GM13977 (cell line): ENCODE results near the gene HDLBP.

Experiments
- DNase-seq: peaks from one replicate; pipeline ENCODE4 v3.0.0; 2012; ENCODE audit warnings: low spot score
- CTCF ChIP-seq: IDR thresholded peaks from 2 replicates; pipeline ENCODE4 v1.5.1; 2012; ENCODE audit warnings: mild to moderate bottlenecking, control low read depth; ENCODE audit not compliant: insufficient read depth; ENCODE audit errors: extremely low read depth, missing control alignments
- in situ Hi-C: fragments of 300-500 bp; cut with MboI; formaldehyde crosslinking; loops from one replicate; pipeline ENCODE4 v1.12.0; 2022; ENCODE audit warnings: low sequenced_read_pairs, low pct_unique_long_range_greater_than_20kb, mixed read lengths, inconsistent platforms; ENCODE audit not compliant: unreplicated experiment

The HDLBP gene

GRCh38 chr2:241270531-241270930, 44.9 kb downstream of the HDLBP start:
- no peak for DNase-seq
- in situ Hi-C loops: no loop called here
- no peak for TF ChIP-seq CTCF

GRCh38 chr2:241269707-241270520, 45.6 kb downstream of the HDLBP start:
- TF ChIP-seq CTCF: no peak
- in situ Hi-C loops: no loop called here
- DNase-seq: no peak

GRCh38 chr2:241268716-241269445, 46.6 kb downstream of the HDLBP start:
- no peak for TF ChIP-seq CTCF
- in situ Hi-C loops: no loop called here
- DNase-seq: no peak

- no peak for TF ChIP-seq CTCF
- no peak for DNase-seq
- in situ Hi-C loops: no loop called here
Measured at GRCh38 chr2:241268306-241268705, 47.2 kb downstream of the HDLBP start.

GRCh38 chr2:241267249-241268067, 48.0 kb downstream of the HDLBP start:
- TF ChIP-seq CTCF: no peak
- in situ Hi-C loops: no loop called here
- no peak for DNase-seq

GRCh38 chr2:241265506-241265905, 50.0 kb downstream of the HDLBP start:
- no peak for TF ChIP-seq CTCF
- no peak for DNase-seq

More at GRCh38 chr2:241265506-241265905, 50.0 kb downstream of the HDLBP start:
- in situ Hi-C loops: no loop called here
